GM21367 (cell line): Measurements from ENCODE around the gene PPP1CA.

ENCODE experiments used
- ATAC-seq: cut with Tn5 transposase; IDR thresholded peaks from one replicate; pipeline ENCODE4 v1.9.1; 2021; ENCODE audit not compliant: unreplicated experiment

PPP1CA gene

GRCh38 chr11:67418476-67419281 lies 17.0 kb upstream of the PPP1CA start:
- no peak for ATAC-seq

GRCh38 chr11:67417425-67417824 lies 15.8 kb upstream of the PPP1CA start:
- ATAC-seq: no peak

- no peak for ATAC-seq
Observed at GRCh38 chr11:67416416-67417335, 15.0 kb upstream of the PPP1CA start.

GRCh38 chr11:67415501-67416304 lies 14.0 kb upstream of the PPP1CA start, which contains the start of gene CARNS1:
Gene CARNS1 (plus strand): TSS chr11:67415678. CDS start chr11:67416200, 522 bp downstream.
- ATAC-seq: no peak

DNA sequence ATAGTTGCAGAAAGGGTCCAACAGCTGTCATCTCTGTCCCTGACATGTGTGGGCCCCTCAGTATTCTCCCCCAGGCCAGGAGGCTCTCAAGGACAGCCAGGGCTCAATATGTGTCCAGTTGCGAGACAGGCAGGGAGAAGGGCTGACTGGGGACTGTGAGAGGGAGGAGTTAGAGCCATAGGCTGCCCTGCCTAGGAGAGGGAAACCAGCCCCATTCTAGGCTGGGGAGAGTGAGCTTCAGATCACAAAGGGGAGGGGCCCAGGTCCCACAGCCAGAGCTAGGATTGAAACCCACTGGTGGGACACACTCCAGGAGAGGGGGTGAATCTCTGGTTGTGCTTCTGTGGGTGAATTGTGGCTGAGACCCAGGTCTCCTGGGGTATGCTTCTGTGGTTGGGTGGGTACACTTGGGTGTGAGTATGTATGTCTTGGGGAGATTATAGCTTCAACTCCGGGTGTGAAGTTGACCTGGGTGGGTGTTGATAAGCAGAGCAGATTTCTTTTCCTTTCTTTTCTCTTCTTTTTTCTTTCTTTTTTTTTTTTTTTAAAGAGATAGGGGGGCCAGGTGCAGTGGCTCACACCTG lies 11.7 kb upstream of the PPP1CA start:
- ATAC-seq: no peak

- ATAC-seq: no peak
Observed at GRCh38 chr11:67412495-67413179, 11.0 kb upstream of the PPP1CA start.

DNA sequence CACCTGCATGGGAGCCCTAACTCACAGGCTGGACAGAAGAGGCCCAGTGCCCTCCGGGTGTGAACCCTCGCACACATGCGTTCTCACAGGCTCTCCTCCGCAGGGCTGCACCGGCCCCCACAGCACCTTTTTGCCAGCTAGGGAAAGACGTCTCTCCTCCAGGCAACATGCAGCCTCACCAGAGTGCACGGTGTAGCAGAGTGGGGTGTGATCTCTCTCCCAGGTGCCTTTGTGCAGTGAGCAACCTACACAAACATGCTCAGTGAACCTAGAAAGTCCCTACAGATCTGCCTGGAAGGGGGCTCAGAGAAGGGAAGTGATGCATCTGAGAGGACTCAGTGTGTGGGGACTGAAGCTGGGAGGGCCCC lies 10.1 kb upstream of the PPP1CA start:
- no peak for ATAC-seq

- ATAC-seq: no peak
Observed at GRCh38 chr11:67410984-67411784, 9.5 kb upstream of the PPP1CA start.

DNA sequence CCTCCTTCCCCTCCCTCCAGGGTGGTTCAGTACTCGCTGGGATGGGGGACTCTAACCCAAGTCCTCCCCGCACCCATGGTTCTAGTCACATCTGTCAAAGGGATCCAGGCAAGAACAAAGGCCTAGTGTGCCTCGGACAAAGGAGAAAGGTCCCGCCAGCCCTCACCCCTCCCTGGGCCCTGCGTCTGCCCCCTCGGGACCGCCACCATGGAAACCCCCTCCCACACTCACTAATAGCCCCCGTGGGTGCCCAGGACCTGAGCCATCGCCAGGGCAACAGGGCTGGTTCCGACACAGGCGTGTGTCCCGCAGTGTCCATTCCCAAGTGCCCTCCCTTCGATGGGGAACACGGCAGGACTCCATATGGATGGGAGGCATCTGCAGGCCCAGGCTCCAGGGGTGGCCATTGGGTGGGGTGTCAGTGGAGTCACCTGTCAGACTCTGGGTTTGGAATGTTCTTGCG lies 8.7 kb upstream of the PPP1CA start:
- ATAC-seq: no peak

DNA sequence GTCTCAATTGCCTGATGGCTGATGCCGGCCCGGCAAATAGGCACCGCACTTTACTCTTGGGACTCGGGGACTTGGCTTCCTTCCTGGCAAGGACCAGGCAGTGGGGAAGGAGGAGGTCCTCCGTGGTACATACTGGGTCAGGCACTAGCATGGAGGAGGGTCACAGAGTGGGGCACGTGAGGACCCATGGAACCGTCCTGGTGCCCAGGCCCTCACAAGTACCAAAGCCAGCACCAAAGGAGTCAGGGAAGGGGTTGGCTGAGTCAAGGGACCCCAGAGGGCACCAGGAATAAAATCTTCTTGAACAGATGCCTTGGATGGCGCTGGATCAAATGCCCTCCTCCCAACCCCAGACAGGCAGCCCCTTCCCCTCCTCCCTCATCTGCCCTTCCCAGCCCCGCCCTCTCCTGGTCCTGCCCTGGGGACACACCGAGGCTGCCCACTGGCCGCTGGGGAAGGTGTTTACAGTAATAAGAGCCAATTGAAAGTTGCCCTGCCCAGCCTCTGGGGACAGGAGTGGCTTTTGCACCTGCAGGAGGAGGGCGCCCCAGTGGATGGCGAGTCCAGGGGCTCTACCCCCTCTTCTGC lies 8.2 kb upstream of the PPP1CA start:
- no peak for ATAC-seq

DNA sequence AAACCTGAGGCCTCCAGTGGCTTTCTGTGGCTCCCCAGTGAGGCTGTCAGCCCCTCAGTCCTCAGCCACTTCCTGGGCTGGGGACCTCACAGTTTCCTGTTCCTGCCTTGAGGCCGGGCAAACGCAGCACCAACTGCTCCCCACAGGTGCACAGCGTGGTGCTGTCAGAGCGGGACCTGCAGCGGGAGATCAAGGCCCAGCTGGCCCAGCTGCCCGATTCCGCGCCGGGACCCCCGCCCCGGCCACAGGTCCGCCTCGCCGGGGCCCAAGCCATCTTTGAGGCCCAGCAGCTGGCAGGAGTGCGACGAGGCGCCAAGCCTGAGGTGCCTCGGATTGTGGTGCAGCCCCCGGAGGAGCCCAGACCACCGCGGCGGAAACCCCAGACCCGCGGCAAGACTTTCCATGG lies 7.6 kb upstream of the PPP1CA start:
- no peak for ATAC-seq

DNA sequence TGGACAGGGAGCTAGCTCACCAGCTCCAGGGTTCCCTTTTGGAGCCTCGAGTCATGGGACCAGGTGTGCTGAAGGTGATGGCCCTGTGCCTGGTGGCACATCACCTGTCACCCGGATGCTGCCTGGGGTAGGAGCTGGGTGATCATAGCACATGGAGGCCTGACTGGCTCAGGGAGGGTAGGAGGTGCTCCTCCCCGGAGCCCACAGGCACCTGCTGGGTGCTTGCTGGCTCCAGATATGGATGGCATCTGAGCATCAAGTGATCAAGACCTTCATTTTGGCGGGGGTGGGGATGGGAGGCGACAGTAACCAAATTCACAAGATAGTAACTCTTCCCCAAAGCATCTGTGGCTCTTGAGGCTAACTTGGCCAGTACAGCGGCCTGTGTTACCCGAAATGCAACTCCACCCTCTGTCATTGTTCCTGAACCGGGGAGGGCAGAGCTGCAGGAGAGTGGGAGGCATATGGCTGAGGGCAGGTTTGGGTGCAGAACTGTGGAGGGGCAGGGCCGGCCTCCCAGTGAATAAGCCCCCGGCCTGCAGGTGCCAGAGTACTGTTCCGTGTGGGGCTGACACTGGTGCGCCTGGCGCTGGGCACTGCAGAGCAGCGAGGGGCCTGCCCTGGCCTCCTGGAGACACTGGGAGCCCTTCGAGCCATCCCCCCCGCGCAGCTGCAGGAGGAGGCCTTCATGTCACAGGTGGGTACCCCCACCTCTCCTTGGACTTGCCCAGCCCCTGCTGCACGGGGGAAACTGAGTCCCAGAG lies 7.0 kb upstream of the PPP1CA start:
- ATAC-seq: no peak

GRCh38 chr11:67407688-67408163 lies 6.1 kb upstream of the PPP1CA start:
- ATAC-seq: no peak

DNA sequence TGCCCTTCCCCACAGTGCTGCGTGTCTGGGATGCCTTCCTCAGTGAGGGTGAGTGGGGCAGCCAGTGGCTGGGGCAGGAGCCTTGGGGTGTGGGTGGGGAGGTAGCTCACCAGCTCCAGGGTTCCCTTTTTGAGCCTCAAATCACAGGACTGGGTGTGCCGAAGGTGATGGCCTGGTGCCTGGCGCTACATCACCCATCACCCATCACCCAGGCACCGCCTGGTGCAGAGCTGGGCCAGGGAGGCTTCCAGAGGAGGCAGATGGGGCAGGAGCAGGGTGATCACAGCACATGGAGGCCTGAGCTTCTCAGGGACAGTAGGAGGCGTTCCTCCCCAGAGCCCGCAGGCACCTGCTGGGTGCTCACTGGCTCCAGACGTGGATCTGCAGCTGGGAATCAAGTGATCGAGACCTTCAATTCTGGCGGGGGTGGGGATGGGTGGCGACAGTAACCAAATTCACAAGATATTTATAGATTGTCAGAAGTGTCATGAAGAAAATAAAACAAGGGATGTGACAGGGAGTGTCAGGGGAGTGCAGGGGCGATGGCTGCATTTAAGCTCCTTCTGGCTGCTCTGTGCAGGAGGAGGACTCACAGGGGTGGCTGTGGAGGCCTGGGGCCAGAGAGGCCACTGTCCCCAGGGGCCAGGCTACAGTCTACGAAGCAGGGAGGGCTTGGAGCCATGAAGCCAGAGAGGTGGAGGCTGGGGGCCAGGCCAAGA lies 5.5 kb upstream of the PPP1CA start:
- ATAC-seq: no peak

DNA sequence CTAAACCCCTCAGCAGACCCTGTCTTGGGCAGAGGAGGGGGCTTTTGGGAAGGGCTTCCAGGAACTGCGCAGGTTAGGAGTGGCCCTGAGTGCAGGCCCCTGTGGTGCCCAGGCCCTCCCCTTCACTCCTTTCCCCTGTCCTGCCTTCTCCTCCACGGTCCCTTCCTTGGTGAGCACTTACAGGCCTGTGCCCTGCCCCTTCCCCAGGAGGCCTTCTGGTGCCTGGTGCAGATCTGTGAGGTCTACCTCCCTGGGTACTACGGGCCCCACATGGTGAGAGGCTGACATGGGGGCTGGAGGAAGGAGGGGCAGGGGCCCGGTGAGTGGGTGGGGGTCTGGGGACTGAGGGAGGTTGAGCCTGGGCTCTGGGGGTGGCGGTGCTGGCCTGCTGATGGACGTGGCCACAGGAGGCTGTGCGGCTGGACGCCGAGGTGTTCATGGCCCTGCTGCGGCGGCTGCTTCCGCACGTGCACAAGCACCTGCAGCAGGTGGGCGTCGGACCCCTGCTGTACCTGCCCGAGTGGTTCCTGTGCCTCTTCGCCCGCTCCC lies 4.8 kb upstream of the PPP1CA start:
- no peak for ATAC-seq

- ATAC-seq: no peak
Observed at GRCh38 chr11:67405688-67406339, 4.2 kb upstream of the PPP1CA start.

- no peak for ATAC-seq
Observed at GRCh38 chr11:67405196-67405567, 3.5 kb upstream of the PPP1CA start.
